ENCODE measurements around the gene DNAH14.
"Not testable (repeated sequence)": the region's sequence is repeated elsewhere in the genome, so short reads cannot be mapped to it uniquely, and the experiment has no call there.

- not testable (repeated sequence) for TF ChIP-seq CHD4 (IDR thresholded peaks at IDR 0.05); EZH2 (IDR thresholded peaks at IDR 0.05; ENCODE audit: borderline replicate concordance, control insufficient read depth, low read depth, low read length); PBX3 (IDR thresholded peaks at IDR 0.05; ENCODE audit: insufficient replicate concordance, low read depth, low read length); ZNF592 (IDR thresholded peaks at IDR 0.05); SREBF2 (IDR thresholded peaks at IDR 0.05; ENCODE audit: low read length); POLR2A (IDR thresholded peaks at IDR 0.05; ENCODE audit: low read depth, low read length); ELK1 (IDR thresholded peaks at IDR 0.05; ENCODE audit: low read depth, low read length); CTCF (IDR thresholded peaks at IDR 0.05 in 2 of 3, conservative IDR thresholded peaks at IDR 0.05 in 1 of 3; ENCODE audit: control insufficient read depth in 2 of 3, extremely low read depth in 1 of 3, insufficient read depth in 1 of 3, low read depth in 3 of 3, low read length in 3 of 3); MYB (IDR thresholded peaks at IDR 0.05; ENCODE audit: borderline replicate concordance, low read depth, low read length); POLR2AphosphoS5 (IDR thresholded peaks at IDR 0.05; ENCODE audit: low read length); NFXL1 (IDR thresholded peaks at IDR 0.05; ENCODE audit: borderline replicate concordance); MEF2B (IDR thresholded peaks at IDR 0.05; ENCODE audit: partially characterized antibody, poor library complexity, severe bottlenecking)
Measured at GRCh38 chr1:224991550-224991949, 62.1 kb downstream of the DNAH14 start.

Measured in GM12878 (cell line).